PFSK-1 (cell line): ENCODE measurements around the gene ABCC3.

Source experiments
- FOXP2 ChIP-seq: optimal IDR thresholded peaks from 2 replicates; pipeline ENCODE3; 2011; ENCODE audit warnings: borderline replicate concordance, control low read depth, inconsistent platforms; ENCODE audit not compliant: insufficient read depth; ENCODE audit errors: extremely low read length, extremely low read depth
- POLR2AphosphoS5 ChIP-seq: IDR thresholded peaks from 2 replicates; pipeline ENCODE4 v1.6.1; 2012; ENCODE audit warnings: low read depth, mild to moderate bottlenecking, control low read depth, low read length, moderate library complexity
- SIN3A ChIP-seq: IDR thresholded peaks from 2 replicates; pipeline ENCODE4 v1.6.1; 2012; ENCODE audit warnings: mild to moderate bottlenecking, low read length, moderate library complexity, borderline replicate concordance; ENCODE audit not compliant: insufficient read depth
- TAF1 ChIP-seq: IDR thresholded peaks from 2 replicates; pipeline ENCODE4 v1.6.1; 2012; ENCODE audit warnings: low read length, control low read depth, borderline replicate concordance; ENCODE audit not compliant: insufficient read depth
- TF ChIP-seq, protein P1 (sequence below), 2 experiments: IDR thresholded peaks; 2 replicates each; pipeline versions ENCODE4 v1.6.1 to v1.8.0; 2011 to 2012; ENCODE audit warnings: low read depth in 2 of 2, low read length in 2 of 2, control low read depth in 1 of 2, inconsistent platforms in 1 of 2, mild to moderate bottlenecking in 1 of 2, moderate library complexity in 1 of 2; ENCODE audit not compliant: insufficient read depth in 1 of 2

Gene ABCC3

DNA sequence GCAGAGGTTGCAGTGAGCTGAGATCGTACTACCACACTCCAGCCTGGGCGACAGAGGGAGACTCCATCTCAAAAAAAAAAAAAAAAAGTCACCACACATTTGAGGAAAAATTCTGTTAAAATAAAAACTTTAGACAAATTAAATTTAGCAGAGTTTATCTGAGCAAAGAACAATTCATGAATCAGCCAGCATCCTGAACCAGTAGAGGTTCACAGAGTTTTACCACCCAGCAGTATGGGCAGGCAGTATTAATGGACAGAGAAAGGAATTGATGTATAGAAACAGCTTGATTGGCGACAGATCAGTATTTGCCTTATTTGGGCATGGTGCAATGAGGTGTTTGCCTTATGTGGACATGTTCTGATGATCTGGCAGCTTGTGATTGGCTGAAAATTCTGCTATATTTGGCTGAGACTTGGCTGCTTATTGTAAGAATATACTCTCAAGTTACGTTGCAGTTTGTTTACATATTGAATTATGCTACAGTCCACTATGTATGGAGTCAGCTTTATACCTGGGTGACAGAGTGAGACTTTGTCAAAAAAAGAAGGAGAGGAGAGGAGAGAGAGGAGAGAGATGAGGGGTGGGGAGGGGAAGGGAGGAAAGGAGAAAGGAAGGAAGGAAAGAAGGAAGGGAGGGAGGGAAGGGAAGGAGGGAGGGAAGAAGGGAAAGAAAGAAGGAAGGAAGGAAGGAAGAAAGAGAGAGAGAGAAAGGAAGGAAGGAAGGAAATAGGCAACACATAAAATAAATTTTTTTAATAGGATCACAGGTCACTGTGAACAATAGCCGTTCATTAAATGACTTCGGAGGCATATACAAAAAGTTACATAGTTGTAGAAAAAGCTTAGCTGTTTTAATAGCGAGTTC, 14.6 kb downstream of the ABCC3 start:
- TF ChIP-seq, protein P1, sequence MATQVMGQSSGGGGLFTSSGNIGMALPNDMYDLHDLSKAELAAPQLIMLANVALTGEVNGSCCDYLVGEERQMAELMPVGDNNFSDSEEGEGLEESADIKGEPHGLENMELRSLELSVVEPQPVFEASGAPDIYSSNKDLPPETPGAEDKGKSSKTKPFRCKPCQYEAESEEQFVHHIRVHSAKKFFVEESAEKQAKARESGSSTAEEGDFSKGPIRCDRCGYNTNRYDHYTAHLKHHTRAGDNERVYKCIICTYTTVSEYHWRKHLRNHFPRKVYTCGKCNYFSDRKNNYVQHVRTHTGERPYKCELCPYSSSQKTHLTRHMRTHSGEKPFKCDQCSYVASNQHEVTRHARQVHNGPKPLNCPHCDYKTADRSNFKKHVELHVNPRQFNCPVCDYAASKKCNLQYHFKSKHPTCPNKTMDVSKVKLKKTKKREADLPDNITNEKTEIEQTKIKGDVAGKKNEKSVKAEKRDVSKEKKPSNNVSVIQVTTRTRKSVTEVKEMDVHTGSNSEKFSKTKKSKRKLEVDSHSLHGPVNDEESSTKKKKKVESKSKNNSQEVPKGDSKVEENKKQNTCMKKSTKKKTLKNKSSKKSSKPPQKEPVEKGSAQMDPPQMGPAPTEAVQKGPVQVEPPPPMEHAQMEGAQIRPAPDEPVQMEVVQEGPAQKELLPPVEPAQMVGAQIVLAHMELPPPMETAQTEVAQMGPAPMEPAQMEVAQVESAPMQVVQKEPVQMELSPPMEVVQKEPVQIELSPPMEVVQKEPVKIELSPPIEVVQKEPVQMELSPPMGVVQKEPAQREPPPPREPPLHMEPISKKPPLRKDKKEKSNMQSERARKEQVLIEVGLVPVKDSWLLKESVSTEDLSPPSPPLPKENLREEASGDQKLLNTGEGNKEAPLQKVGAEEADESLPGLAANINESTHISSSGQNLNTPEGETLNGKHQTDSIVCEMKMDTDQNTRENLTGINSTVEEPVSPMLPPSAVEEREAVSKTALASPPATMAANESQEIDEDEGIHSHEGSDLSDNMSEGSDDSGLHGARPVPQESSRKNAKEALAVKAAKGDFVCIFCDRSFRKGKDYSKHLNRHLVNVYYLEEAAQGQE (IDR thresholded peaks at IDR 0.05; ENCODE audit: insufficient read depth in 1 of 2, low read depth in 2 of 2, low read length in 2 of 2): no peak
- TF ChIP-seq SIN3A (no peak), POLR2AphosphoS5 (no peak), TAF1 (no peak), FOXP2 (no peak)

DNA sequence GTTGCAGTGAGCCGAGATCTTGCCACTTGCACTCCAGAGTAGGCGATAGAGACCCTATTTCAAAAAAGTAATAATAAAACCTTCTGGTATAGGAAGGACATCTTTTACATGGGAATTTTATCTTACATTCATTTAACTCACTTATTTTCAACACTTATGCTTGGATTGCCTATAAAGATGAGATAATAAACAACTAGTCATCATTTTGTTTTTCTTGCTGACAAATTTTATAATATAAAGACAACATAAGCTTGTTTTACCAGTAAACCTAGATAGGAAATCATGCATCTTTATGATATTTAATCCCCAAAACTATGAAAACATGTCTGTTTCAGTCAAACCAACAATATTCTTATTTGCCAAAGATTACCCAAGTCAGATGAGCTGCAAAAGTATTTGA, 17.0 kb downstream of the ABCC3 start:
- TF ChIP-seq FOXP2 (no peak), TAF1 (no peak)
- TF ChIP-seq, protein P1 (IDR thresholded peaks at IDR 0.05; ENCODE audit: insufficient read depth in 1 of 2, low read depth in 2 of 2, low read length in 2 of 2): no peak

DNA sequence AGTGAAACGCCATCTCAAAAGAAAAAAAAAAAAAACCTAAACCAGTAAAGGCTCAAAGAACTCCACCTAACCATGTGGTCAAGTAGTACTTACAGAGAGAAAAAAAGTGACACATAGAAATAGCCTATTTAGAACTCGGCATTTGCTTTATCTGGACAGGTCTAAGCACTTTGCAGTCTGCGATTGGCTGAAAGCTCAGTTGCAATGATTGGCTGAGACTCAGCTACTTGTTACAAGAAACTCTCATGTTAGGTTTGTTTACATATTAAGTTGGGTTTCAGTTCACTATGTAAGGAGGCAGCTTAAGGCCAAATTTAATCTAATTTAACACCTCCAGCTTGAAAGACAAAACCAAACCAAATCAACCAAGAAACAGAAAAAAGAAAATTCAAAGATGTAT, 19.1 kb downstream of the ABCC3 start:
- TF ChIP-seq SIN3A: no peak
- no peak for TF ChIP-seq FOXP2
- no peak for TF ChIP-seq POLR2AphosphoS5
- TF ChIP-seq, protein P1 (IDR thresholded peaks at IDR 0.05; ENCODE audit: insufficient read depth in 1 of 2, low read depth in 2 of 2, low read length in 2 of 2): no peak
- no peak for TF ChIP-seq TAF1

DNA sequence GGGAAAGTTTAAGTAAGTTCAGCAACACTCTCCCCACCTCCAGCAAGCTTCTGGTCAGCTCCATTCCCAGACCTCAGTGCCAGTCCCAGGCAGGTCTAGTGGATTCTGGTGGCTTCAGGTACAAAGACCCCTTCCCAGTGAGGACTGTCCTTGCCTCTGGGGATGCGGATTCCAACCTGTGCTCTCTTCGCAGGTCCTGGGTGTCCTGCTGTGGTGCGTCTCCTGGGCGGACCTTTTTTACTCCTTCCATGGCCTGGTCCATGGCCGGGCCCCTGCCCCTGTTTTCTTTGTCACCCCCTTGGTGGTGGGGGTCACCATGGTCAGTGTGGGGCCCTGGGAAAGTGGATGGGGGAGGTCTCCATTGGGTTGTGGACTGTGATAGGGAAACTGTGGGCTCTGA, 21.8 kb downstream of the ABCC3 start:
- TF ChIP-seq FOXP2 (no peak), TAF1 (no peak), POLR2AphosphoS5 (no peak), SIN3A (no peak)
- TF ChIP-seq, protein P1 (IDR thresholded peaks at IDR 0.05; ENCODE audit: insufficient read depth in 1 of 2, low read depth in 2 of 2, low read length in 2 of 2): no peak

DNA sequence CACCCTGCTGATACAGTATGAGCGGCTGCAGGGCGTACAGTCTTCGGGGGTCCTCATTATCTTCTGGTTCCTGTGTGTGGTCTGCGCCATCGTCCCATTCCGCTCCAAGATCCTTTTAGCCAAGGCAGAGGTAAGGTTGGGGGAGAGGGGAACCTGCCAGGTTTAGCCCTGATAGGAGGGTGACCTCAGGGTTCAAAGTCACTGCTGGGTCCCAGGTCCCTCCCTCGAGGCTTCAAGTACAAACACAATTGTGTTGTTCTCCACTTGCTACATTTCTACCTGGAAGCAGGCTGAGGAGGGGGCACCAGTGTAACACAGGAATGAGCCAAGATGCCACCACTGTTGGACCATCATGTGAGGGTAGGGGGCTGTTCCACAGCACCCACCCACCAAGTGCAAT, 22.4 kb downstream of the ABCC3 start:
- TF ChIP-seq FOXP2 (no peak), TAF1 (no peak), SIN3A (no peak), POLR2AphosphoS5 (no peak)
- TF ChIP-seq, protein P1 (IDR thresholded peaks at IDR 0.05; ENCODE audit: insufficient read depth in 1 of 2, low read depth in 2 of 2, low read length in 2 of 2): no peak
